ENCODE data around the gene PNISR.

PNISR gene

DNA sequence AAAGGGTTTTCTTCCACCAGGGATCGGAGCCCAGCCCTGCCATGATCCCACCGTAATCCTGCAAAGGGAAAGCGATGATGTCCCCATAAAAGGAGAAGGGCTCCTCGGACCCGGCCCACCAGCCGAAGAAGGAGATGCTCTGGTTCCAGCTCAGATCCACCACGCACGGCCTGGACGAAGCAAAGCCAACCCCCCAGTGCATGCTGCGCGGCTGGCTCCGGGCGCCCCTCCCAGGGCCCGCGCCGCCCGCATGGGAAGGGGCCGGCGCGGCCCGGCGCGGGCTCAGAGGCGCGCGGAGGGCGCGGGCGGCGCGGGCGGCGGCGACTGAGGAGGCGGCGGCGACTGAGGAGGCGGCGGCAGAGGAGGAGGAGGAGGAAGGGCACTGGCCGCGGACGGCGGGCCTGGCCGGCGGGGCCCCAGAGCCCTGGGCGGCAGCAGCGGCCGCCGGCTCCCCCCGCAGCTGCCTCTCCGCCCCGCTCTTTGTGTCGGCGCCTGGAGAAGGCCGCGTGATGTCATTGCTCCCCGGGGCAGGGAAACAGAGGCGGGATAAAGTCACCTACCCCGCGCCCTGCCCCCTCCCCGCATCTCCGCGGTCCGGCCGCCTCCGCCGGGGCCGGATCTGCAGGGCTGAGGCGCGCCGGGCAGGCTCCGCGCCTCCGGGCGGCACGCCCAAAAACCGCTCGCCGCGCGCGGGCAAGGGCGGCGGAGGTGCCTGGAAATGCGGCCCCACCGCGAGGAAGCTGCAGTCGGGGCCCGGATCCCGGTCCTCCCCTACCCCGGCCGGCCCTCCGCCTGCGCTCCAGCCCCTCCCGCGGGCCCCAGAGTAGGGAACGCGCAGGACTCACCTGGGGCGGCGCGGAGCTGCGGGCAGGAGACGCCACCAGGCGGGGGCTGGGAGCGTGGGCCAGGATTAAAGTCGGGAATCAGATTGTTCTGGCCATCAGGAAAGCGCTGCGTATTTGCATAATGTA, 75.7 kb downstream of the PNISR start, which contains the start of gene FAXC:
Gene FAXC, minus strand, starts transcription at position 504 of the 971 bp plus-strand sequence. Its CDS starts 302 bp downstream, at position 202.
- Histone ChIP-seq H4K20me1 (ENCODE audit: insufficient read depth, low read length, poor library complexity, severe bottlenecking) (no peaks in the 10 kb centered on the region), H3K9ac (ENCODE audit: low read depth, low read length, poor library complexity, severe bottlenecking) (no peak within 1 kb of the TSS), H3K27me3 (ENCODE audit: insufficient read depth, low read length, poor library complexity, severe bottlenecking) (no peaks in the 10 kb centered on the region), H3F3A (ENCODE audit: low read depth) (no peaks in the 10 kb centered on the region), H3K79me2 (ENCODE audit: insufficient read depth, low read length) (no peaks in the 10 kb centered on the region), H3K9me2 (replicated peaks; ENCODE audit: low read depth, low read length) (no peaks in the 10 kb centered on the region), H3K9me3 (ENCODE audit: insufficient read depth, low read depth, low read length) (no peaks in the 10 kb centered on the region), H3K36me3 (ENCODE audit: insufficient read depth, low read length) (no peaks in the 10 kb centered on the region), H2AFZ (ENCODE audit: low read length) (no peak within 1 kb of the TSS), H3K4me3 (ENCODE audit: low read length, poor library complexity, severe bottlenecking) (no peak within 1 kb of the TSS), H3K4me1 (ENCODE audit: insufficient read depth, low read length, poor library complexity, severe bottlenecking) (no peaks in the 10 kb centered on the region), H3K4me2 (ENCODE audit: low read depth, low read length, poor library complexity, severe bottlenecking) (no peak within 1 kb of the TSS)
- TF ChIP-seq EZH2phosphoT487 (IDR thresholded peaks at IDR 0.05; ENCODE audit: borderline replicate concordance), result no peak
- TF ChIP-seq, protein P1, sequence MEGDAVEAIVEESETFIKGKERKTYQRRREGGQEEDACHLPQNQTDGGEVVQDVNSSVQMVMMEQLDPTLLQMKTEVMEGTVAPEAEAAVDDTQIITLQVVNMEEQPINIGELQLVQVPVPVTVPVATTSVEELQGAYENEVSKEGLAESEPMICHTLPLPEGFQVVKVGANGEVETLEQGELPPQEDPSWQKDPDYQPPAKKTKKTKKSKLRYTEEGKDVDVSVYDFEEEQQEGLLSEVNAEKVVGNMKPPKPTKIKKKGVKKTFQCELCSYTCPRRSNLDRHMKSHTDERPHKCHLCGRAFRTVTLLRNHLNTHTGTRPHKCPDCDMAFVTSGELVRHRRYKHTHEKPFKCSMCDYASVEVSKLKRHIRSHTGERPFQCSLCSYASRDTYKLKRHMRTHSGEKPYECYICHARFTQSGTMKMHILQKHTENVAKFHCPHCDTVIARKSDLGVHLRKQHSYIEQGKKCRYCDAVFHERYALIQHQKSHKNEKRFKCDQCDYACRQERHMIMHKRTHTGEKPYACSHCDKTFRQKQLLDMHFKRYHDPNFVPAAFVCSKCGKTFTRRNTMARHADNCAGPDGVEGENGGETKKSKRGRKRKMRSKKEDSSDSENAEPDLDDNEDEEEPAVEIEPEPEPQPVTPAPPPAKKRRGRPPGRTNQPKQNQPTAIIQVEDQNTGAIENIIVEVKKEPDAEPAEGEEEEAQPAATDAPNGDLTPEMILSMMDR (conservative IDR thresholded peaks at IDR 0.05; ENCODE audit: low read length), result no peak

DNA sequence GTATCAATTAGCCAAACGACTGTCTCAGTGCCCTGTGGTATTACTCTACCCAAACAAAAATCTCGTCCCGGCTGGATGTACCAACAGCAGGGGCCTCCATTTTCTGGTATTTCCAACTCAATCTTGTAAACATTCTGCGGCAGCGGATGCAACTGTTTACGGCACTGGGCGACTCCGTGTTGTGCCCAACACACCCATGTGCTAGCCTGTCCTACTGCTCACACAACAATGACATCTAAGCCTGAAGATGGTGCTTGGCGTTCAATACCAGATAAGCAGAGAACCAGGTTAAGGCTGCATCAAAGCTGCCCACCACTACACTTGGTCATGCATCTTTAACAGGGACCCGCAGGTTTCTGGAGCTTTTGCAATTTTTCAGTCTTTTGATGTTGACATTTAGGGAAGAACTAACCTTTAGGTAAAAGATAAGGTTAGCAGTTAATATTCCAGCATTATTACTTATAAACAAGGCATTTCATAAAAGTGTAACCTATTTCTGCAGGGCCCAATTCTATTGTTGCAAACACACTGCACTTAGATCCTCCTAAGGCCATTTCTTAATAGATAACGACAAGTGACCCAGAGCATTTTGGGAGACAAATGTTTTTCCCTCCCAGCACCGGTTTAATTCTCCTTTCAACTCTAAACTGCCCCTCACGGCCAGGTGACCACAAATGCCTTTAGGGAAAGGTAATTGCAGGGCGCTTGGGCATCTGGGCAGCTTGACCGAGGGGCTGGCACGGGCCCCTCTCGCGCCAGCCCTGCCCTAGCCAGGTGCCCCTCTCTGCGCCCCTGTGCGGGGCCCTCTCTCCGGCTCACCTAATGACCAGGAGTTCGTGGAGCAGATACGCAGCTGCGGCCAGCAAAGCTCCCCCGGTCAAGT, 76.6 kb downstream of the PNISR start:
- H2AFZ ChIP-seq (ENCODE audit: low read length), result no peak overlapping the region
- no peaks in the 10 kb centered on the region for H3K36me3 ChIP-seq (ENCODE audit: insufficient read depth, low read length)
- H3K4me1 ChIP-seq (ENCODE audit: insufficient read depth, low read length, poor library complexity, severe bottlenecking), result no peaks in the 10 kb centered on the region
- no peaks in the 10 kb centered on the region for H3K9me2 ChIP-seq (replicated peaks; ENCODE audit: low read depth, low read length)
- H3K4me2 ChIP-seq (ENCODE audit: low read depth, low read length, poor library complexity, severe bottlenecking), result no peak overlapping the region
- no peaks in the 10 kb centered on the region for H3F3A ChIP-seq (ENCODE audit: low read depth)
- no peaks in the 10 kb centered on the region for H3K79me2 ChIP-seq (ENCODE audit: insufficient read depth, low read length)
- no peaks in the 10 kb centered on the region for H4K20me1 ChIP-seq (ENCODE audit: insufficient read depth, low read length, poor library complexity, severe bottlenecking)
- TF ChIP-seq EZH2phosphoT487 (IDR thresholded peaks at IDR 0.05; ENCODE audit: borderline replicate concordance), result no peak
- TF ChIP-seq, protein P1 (conservative IDR thresholded peaks at IDR 0.05; ENCODE audit: low read length), result no peak
- no peak overlapping the region for H3K9ac ChIP-seq (ENCODE audit: low read depth, low read length, poor library complexity, severe bottlenecking)
- H3K27me3 ChIP-seq (ENCODE audit: insufficient read depth, low read length, poor library complexity, severe bottlenecking), result no peaks in the 10 kb centered on the region
- no peaks in the 10 kb centered on the region for H3K9me3 ChIP-seq (ENCODE audit: insufficient read depth, low read depth, low read length)
- no peak overlapping the region for H3K4me3 ChIP-seq (ENCODE audit: low read length, poor library complexity, severe bottlenecking)
